Activated naive CD8-positive, alpha-beta T cell treated with anti-CD3 and anti-CD28 coated beads, Interleukin-2, amount 50 U/mL, for 16 hours (primary cell): Measurements from ENCODE around the gene FRMD1.
"Not testable (repeated sequence)": the region's sequence is repeated elsewhere in the genome, so short reads cannot be mapped to it uniquely, and the experiment has no call there.

ENCODE experiments used
- DNase-seq: peaks from one replicate; pipeline ENCODE4 v3.0.0-alpha.2; 2020; ENCODE audit warnings: low read depth, low spot score

The FRMD1 gene

DNA sequence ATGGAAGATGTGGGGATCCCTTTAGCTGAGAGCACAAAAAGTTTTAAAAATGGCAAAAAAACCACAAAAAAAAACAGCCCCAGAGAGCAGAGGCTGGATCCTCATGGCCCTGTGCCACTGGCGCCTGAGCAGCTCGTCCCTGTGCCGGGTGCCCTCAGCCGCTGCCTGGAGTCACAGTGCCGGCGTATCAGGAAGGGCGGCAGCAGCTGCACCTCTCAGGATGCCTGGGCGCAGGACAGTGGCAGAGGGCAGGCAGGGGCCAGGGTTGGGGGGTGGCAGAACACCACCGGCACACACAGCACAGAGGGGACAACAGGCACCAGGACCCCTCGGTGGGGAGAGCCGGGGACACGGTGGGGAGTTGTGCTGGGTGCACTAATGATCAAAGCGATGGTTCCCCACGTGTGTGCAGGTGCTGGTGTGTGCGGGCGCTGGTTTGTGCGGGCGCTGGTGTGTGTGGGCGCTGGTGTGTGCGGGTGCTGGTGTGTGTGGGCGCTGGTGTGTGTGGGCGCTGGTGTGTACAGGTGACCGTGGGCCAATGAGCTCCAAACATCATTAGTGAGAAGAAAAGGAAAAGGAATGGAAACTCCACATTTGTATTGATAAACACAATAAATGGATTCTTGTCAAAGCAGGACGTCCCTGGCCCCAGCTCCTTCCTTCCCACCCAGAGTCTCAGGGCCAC lies 1.5 kb upstream of the FRMD1 start:
- DNase-seq = no peak

DNA sequence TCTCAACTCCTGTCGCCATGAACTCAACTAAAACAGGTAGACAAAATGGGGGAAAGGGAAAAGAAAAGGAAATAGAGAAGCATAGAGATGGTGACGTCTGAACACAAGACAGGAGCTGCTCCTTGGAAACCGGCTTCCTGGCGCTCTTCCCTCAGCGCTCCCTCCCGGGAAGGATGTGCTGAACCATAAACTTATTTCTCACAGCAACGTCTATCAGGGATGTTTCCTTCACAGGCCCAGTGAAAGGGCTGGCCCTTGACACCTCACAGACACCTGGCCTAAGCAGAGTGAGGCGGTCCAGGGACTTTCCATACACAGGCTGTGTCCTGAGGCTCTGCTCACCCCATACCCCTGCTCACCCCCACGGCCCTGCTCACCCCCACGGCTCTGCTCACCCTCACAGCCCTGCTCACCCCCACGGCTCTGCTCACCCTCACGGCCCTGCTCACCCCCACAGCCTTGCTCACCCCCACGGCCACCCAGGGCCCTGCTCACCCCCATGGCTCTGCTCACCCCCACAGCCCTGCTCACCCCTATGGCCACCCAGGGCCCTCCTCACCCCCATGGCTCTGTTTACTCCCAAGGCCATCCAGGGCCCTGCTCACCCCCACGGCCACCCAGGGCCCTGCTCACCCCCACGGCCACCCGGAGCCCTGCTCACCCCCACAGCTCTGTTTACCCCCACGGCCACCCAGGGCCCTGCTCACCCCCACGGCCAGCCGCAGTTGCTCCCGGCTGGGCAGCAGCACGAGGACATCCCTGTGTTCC lies 653 bp downstream of the FRMD1 start:
- no peak for DNase-seq

DNA sequence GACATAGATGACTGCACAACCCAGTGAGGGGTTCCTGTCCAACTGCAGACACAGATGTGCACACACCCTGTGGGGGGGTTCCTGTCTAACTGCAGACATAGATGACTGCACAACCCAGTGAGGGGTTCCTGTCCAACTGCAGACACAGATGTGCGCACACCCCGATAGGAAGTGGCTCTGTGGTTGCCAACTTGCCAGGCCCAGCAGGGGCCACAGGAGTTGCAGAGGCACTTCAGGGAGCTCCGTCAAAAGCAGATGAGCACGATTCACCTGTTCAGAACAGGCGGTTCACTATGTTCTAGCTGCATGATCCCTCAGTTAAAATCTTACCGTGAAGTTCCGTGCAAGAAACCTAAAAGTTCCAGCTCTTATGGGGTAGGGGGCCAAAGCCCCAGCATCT lies 1.6 kb downstream of the FRMD1 start:
- DNase-seq = not testable (repeated sequence)

DNA sequence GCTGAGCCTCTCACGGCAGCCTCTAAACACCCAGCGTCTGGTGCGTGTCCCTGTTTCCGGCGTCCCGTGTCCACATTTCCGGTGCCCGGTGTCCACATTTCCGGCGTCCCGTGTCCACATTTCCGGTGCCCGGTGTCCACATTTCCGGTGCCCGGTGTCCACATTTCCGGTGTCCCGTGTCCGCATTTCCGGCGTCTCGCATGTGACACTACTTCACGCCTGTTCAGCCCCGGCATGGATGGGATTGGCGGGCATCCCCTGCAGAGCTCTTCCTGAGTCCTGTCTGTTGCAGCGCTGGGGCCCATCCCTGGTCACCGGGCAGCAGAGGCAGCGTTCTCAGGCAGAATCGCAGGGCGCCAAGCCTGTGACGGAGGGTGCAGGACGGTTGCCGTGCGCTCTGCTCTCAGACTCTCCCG lies 3.2 kb downstream of the FRMD1 start:
- DNase-seq = no peak

DNA sequence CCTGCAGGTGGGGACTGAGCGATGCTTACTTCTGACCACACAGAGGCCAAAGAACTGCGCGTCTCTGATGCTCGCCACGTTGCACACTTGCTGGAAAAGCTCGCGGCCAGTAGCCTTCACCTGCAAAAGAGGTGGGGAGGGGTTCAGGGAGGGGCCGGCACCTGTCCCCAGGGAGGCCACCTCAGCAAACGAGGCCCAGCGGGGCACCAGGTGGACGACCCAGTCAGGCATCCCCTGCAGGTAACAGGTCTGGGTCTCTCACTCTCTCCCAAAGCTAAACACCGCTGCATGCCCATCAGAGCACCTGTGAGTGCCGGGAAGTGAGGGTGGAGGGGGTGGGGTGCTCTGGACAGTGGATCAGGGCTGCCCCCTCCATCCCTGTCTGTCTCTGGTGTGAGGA lies 3.8 kb downstream of the FRMD1 start:
- no peak for DNase-seq

DNA sequence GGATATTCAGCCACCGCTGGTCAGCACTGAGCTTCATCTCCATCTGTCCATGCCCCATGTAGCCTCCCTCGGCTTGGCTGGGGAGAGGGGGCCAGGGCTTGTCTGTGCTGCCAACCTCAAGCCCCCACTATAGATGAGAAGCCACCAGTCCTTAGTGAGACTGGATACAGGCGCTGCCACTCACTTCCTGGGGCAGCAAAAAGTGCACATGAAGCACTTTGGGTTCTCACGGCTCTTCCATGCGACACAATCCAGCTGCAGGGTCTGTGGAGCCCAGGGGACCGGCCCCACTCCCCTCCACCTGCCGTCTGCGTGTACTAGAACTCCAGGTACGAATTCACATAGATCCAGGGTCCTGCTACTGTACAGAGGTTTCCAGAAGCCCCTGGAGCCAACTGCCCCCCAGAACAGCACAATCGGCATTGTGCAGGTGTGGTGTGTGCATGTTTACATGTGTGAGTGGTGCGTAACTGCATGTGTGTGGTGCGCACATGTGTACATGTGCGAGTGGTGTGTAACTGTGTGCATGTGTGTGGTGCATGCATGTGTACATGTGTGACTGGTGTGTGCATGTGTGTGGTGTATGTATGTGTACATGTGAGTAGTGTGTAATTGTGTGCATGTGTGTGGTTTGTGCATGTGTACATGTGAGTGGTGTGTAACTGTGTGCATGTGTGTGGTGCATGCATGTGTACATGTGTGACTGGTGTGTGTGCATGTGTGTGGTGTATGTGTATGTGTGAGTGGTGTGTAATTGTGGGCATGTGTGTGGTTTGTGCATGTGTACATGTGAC lies 4.9 kb downstream of the FRMD1 start:
- no peak for DNase-seq

DNA sequence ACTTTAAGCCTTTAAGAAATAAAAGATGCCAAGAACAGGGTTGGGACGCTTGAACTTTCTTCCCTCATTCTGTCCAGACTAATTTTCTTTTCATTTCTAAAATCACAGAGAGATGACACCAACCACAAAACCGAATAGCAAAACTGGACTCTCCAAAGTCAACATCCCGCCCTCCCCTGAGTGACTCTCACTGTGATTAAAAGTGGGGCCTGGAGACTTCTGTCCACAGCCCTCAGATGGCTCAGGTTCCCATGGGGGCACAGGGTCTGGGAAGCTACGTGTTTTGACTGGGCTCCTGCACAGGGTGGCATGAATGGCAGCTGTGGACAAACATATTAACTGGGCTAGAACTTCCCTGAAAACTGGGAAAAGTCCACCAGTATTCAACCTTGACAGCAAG lies 6.3 kb downstream of the FRMD1 start:
- DNase-seq = no peak

DNA sequence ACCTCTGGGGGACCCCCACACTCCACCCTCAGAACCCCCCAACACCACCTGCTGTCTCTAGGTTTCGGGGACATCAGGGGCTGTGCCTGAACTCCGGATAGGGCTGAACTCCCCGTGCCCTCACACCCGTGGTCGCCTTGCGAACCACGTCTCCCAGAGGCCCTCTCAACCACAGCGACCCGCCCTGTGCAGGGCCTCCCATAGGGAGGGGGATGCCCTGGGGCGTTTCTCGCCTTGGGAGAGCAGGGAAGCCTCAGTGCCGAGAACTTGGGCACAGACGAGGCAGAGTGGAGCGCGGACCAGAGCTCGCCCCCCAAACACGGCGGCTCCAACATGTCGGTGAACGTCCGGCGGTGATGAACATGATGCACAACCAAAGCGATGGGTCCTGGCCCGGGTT lies 6.8 kb downstream of the FRMD1 start:
- no peak for DNase-seq

DNA sequence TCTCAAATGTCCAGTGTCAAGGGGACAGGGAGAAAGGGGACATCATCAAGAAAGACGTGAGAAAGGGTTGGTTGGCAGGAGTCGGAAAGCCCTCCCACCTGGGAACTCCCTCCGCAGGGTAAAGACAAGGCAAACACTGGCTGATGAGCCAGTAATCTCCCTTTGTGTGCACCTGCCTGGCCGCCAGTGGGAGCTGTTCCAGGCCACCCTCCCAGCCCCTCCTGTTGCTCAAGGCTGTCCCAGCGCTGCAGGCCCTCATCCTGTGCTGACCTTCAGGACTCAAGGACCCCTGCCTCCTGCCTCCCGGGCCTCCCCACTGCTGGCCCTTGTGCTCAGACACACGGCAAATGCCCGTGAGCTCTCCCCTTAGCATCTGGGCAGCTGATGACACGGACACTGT lies 7.4 kb downstream of the FRMD1 start:
- no peak for DNase-seq

DNA sequence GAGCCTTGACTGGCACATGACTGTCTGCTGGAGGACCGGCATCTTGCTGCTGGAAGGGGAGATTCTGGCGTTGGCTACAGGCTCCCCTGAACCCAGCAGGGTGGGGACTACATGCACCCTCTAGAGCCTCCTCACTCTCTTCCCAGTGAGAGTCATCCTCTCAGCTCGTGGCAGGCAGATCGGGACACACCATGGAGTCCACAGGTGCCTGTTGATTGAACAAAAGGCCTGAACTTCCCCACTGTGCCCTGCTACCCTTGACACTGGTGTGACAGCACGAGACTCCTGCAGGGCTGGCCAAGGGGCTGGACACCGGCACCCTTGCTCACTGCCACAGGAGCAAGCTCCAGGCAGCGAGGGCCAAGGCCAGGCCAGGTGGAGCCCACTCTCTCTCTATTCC lies 8.2 kb downstream of the FRMD1 start:
- no peak for DNase-seq

DNA sequence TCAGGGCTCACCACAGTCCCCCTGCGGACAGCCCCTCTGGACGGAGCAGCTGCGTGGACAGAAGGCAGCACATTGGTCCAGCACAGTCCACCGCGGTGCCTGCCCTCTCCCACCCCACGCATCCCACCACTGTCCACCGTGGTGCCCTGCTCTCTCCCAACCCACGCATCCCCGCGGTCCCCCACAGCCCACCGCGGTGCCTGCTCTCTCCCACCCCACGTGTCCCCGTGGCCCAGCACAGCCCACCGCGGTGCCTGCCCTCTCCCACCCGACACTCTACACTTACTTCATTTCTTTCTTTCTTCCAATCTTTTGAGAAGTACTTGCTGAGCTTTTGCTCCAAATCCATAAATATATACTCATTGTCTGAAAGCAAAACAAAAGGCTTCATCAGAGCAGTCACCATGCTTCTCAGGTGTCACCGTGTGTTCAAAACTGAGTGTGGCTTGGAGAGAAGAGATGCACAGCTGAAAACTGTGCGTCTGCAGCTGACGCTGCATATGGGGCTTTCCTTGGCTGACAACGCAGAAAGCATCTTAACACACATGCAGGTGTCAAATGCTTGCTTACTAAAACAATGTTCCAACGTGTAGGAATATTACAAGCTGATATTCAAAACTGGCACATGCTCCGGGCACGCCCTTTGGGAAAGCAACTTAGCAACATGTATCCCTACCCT lies 11.8 kb downstream of the FRMD1 start:
- DNase-seq = no peak

DNA sequence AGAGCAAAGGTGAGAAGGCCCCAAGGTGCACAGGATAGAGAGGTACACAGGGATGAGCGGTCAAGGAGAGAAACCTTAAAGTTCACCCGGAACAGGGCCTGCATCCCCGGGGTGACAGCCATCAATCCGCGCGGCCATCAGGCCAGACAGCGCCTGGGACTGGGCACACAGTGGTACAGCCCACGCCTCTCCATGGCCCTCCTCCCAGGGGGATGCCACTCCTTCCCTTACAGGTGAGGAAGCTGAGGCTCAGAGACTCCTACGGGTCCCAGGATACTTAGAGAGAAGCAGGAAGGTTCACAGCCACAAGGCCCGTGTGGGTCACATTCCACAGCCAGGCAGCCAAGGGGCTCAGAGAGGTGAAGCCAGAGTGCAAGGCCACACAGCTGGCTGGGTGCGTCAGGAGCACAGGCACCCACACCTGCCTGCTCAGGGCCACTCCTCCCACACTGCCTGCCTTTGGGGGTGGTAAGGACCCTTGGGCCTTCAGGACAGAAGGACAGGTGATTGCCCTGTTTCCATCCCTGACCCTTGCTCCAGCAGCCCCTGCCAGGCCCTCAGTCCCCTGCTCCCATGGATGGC lies 14.7 kb downstream of the FRMD1 start:
- DNase-seq = no peak

DNA sequence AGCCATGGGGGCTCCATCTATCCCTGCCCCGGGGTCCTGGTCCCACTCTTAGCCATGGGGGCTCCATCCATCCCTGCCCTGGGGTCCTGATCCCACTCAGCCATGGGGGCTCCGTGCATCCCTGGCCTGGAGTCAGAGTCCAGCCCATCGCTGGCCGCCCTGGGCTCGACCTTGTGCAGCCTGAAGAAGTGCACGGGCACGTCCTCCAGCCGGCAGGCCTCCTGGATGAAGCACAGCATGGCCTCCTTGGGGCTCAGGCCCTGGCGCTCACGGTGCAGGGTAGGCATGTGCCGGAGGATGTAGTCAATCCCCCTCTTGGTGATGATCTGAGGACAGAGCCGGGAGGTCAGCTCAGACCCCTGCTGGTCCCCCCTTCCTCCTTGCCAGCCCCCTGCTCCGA lies 15.6 kb downstream of the FRMD1 start:
- DNase-seq = no peak

DNA sequence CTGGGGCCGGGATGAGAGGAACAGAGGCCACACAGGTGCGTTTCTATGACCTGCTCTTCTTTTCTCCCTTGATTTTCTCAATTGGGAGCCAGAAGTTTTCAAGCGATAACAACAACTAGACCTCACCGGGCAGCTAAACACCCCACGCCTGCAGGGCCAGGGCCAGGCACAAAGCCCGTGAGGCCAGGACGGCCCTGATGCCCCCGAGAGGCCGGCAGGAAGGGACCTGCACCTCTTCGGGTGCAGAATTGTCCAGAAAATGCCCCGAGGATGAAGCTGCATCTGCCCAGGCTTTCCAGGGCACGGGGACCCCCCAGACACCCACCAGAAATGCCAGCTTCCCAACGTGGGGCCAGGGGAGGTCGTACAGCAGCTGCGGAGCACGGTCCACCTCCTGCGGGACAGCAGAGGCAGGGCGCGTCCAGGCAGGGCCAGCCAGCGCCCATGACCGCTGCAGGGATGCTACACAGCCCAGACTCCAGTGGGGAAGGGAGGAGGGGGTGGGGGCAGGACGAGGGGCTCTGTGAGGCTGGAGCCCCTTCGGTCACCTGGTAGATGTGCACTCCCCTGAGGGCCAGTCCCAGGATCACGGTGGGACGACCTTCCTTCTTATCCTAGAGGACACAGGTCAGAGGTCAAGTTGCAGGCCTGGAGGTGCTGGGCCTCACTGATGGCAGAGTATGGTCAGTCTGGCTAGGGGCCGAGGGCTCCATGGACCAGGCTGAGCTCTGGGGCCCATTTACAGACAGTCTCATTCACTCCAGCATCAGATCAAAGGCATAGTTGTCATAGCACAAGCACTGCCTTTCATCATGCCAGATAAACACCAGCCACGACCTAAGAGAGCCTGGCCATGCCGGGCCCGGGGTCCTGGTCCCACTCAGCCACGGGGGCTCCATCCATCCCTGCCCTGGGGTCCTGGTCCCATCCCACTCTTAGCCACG lies 16.4 kb downstream of the FRMD1 start:
- DNase-seq = no peak

DNA sequence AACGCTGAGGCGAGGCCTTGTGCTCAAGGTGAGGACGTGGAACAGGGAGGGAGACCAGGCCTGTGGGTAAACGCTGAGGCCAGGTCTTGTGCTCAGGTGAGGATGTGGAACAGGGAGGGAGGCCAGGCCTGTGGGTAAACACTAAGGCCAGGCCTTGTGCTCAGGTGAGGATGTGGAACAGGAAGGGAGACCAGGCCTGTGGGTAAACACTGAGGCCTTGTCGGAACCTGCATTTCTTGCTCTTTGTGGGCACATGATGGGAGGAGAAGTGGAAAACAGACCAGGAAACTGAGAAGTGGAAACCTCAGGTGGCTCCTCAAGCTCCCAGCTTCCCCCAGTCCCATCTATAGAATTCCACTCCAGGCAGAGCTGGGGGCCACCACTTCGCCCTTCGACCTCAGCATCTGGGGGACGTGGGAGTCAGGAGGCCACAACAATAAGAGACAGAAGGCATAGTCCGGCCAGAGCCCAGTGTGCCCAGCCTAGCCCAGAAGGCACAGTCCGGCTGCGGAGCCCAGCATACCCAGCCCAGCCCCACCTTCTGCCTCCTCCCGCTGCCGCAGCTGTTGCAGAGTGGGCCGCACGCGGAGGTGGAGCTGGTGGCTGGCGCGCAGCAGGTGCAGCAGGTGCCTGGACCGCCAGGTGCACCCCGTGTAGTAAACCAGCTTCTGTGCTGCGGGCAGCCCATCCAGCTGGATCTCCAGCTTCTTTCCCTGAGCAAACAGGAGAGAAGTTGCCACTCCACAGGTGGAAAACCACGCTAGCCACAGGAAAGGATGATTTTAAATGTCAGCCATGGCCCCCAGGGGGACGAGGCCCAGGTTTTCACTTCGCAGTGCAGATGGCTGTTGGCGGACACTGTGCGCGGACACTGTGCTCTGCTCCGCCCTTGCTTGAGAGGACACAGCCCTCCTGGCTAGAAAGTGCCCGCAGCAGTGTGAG lies 17.5 kb downstream of the FRMD1 start:
- no peak for DNase-seq

DNA sequence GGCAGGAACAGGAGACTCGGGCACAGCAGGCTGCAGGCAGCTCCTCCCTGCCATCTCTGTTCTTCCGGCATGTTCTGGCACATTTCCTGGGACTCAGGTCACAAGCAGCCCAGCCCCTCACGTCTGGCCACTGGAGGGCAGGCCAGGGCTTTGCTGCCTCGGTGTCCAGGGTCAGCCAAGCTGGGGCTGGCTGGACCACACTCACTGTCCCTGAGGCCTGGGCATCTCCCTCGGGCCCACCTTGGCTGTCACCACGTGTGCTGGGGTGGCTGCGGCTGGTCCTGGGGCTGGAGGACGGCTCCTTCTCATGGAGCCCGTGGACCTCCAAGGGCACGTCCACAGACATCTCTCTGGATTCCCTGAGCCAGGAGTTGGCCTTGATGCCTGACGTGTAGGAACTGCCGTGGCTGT lies 18.5 kb downstream of the FRMD1 start:
- no peak for DNase-seq

DNA sequence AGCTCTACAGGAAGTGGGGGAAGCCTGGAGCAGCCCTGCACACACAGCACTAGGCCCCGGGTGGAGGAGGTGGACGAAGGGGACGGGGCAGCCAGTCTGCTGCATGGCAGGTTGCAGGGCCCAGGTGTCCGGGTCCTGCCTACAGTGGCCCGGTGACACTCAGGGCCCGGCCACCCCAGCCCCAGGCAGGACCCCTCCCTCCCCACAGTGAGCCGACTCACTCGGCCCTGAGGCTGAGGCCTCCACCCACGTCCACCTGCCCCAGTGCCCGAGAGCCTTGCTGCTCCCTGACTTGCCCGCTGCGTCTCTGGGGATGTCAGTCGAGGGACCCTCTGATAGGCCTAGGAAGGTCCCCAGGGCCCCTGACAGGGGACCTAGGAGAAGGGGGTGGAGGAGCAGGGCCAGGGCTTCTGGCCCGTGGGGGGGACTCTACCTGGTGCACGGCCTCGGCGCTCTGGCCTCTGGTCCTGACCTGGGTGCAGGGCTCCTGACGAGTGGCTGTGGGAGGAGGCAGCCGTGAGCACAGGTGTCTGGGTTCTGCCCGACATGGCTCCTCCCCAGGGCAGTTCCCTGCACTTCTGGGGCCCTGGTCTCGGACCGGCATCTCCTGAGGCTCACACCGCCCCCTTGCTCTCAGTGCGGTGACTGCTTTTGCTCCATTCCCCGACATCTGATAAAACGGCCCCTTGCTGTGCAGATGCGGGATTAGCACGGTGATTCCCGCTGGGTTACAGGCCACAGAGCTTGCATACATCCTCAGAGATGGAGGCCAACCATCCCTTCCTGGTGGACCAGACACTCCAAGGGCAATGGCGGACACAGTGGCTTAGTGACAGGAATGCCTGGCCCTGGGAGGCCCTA lies 20.1 kb downstream of the FRMD1 start:
- DNase-seq = no peak

DNA sequence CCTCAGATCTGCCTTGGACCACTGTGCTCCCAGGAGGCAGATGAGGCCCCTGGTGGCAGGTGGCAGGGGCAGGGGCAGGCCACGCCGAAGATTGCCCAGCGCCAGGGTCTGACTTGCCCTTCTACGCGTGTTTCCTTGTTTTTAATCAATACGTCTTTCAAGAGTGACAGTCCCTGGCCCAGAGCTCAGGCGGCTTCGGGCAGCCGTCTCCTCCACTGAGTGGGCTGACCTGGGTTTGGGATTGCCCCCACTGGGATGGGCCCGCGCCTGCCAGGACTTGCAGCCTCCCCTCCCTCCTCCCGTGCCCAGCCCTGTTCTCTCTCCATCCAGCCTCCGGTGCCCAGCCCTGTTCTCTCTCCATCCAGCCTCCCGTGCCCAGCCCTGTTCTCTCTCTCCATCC lies 21.2 kb downstream of the FRMD1 start:
- DNase-seq = no peak
